IMR-90 (cell line): ENCODE data around the gene CELSR1. TPM values are rescaled to one million over a fixed set of nuclear protein-coding genes. Genes with fewer than 3 reads are reported as not detected.

ENCODE experiments used
- ATAC-seq: fragments of 200-7000 bp; cut with Tn5 transposase; 2 replicates; pipeline ENCODE4 v1.9.1; 2020; ENCODE audit warnings: low read depth, mild to moderate bottlenecking, moderate library complexity
- BruUV-seq: library from RNA; stranded (reverse); fragments of 400-500 nt; replicated peaks from 2 replicates; lab custom pipeline; 2021; lab: Mats Ljungman, UMichigan
- CTCF ChIA-PET: fragments of 300-600 bp; formaldehyde crosslinking; extraction: SDS; loops from one replicate; lab custom pipeline; 2021; ENCODE audit warnings: antibody characterized with exemption; lab: Yijun Ruan, JAX
- POLR2A ChIA-PET: fragments of 300-600 bp; sonication (Branson Sonifier 250); formaldehyde crosslinking; loops from one replicate; lab custom pipeline; 2022; ENCODE audit warnings: antibody characterized with exemption; ENCODE audit not compliant: unreplicated experiment; lab: Charles Lee
- DNase-seq: peaks from one replicate; pipeline ENCODE4 v3.0.0; 2013
- H2AFZ ChIP-seq: replicated peaks from 2 replicates; pipeline ENCODE3; 2013; ENCODE audit warnings: low read length, mild to moderate bottlenecking; ENCODE audit not compliant: poor library complexity
- H2AK5ac ChIP-seq: 2 replicates; pipeline ENCODE4 v1.6.1; 2013; ENCODE audit warnings: low read depth, low read length, inconsistent platforms
- H2AK9ac ChIP-seq: replicated peaks from 2 replicates; pipeline ENCODE3; 2013; ENCODE audit warnings: mild to moderate bottlenecking, low read depth, low read length, moderate library complexity; ENCODE audit not compliant: poor library complexity
- H2BK120ac ChIP-seq: 2 replicates; pipeline ENCODE4 v1.6.1; 2013; ENCODE audit warnings: low read depth, low read length, inconsistent platforms
- H2BK15ac ChIP-seq: 3 replicates; pipeline ENCODE4 v1.6.1; 2013; ENCODE audit warnings: low read depth, low read length, inconsistent platforms
- H2BK20ac ChIP-seq: 2 replicates; pipeline ENCODE4 v1.6.1; 2013; ENCODE audit warnings: low read depth, mild to moderate bottlenecking, inconsistent platforms, low read length, moderate library complexity
- H2BK5ac ChIP-seq: 2 replicates; pipeline ENCODE4 v1.6.1; 2013; ENCODE audit warnings: mild to moderate bottlenecking, low read depth, low read length, inconsistent platforms; ENCODE audit not compliant: poor library complexity, severe bottlenecking
- H3K14ac ChIP-seq: replicated peaks from 2 replicates; pipeline ENCODE4 v1.6.1; 2013; ENCODE audit warnings: low read depth, low read length, inconsistent platforms
- H3K18ac ChIP-seq: 2 replicates; pipeline ENCODE4 v1.6.1; 2013; ENCODE audit warnings: low read depth, low read length, control low read depth
- H3K23ac ChIP-seq: 2 replicates; pipeline ENCODE4 v1.6.1; 2013; ENCODE audit warnings: low read depth, low read length, inconsistent platforms
- H3K27ac ChIP-seq: 2 replicates; pipeline ENCODE4 v1.5.1; 2013; ENCODE audit warnings: mild to moderate bottlenecking, control low read depth, low read length; ENCODE audit not compliant: insufficient read depth
- H3K27me3 ChIP-seq: 2 replicates; pipeline ENCODE4 v1.6.1; 2013; ENCODE audit warnings: low read length; ENCODE audit not compliant: control insufficient read depth, insufficient read depth
- H3K36me3 ChIP-seq: 2 replicates; pipeline ENCODE4 v1.6.1; 2013; ENCODE audit warnings: low read length, mixed read lengths; ENCODE audit not compliant: control insufficient read depth, insufficient read depth
- H3K4ac ChIP-seq: 2 replicates; pipeline ENCODE4 v1.6.1; 2013; ENCODE audit warnings: low read depth, low read length, inconsistent platforms
- H3K4me1 ChIP-seq: 2 replicates; pipeline ENCODE4 v1.6.1; 2013; ENCODE audit warnings: low read length, mixed read lengths; ENCODE audit not compliant: control insufficient read depth, insufficient read depth
- H3K4me2 ChIP-seq: 2 replicates; pipeline ENCODE4 v1.6.1; 2013; ENCODE audit warnings: low read depth, mild to moderate bottlenecking, control low read depth, low read length, moderate library complexity
- H3K4me3 ChIP-seq: 2 replicates; pipeline ENCODE4 v1.5.1; 2013; ENCODE audit warnings: low read depth, mild to moderate bottlenecking, control low read depth, low read length, moderate library complexity; ENCODE audit not compliant: insufficient read depth
- H3K56ac ChIP-seq: 2 replicates; pipeline ENCODE4 v1.6.1; 2013; ENCODE audit warnings: low read length, inconsistent platforms; ENCODE audit not compliant: insufficient read depth; ENCODE audit errors: extremely low read depth
- H3K79me1 ChIP-seq, 2 experiments: 2 replicates each; pipeline ENCODE4 v1.6.1; 2013; ENCODE audit warnings: low read length in 2 of 2, inconsistent platforms in 1 of 2, low read depth in 1 of 2
- H3K9ac ChIP-seq: 2 replicates; pipeline ENCODE4 v1.6.1; 2013; ENCODE audit warnings: low read depth, low read length, control low read depth
- H3K9me1 ChIP-seq: 2 replicates; pipeline ENCODE4 v1.6.1; 2013; ENCODE audit warnings: low read length, inconsistent platforms; ENCODE audit not compliant: insufficient read depth
- H3K9me3 ChIP-seq: 2 replicates; pipeline ENCODE4 v1.6.1; 2013; ENCODE audit warnings: low read length; ENCODE audit not compliant: control insufficient read depth, insufficient read depth
- H4K20me1 ChIP-seq: 2 replicates; pipeline ENCODE4 v1.6.1; 2013; ENCODE audit warnings: low read length, inconsistent platforms; ENCODE audit not compliant: insufficient read depth
- H4K5ac ChIP-seq: 2 replicates; pipeline ENCODE4 v1.6.1; 2013; ENCODE audit warnings: mild to moderate bottlenecking, low read depth, low read length, control low read depth
- H4K8ac ChIP-seq, 2 experiments: 2 replicates each; pipeline ENCODE4 v1.6.1; 2013; ENCODE audit warnings: low read depth in 2 of 2, low read length in 2 of 2, control low read depth in 1 of 2, inconsistent platforms in 1 of 2
- H4K91ac ChIP-seq: 2 replicates; pipeline ENCODE4 v1.6.1; 2013; ENCODE audit warnings: low read depth, low read length, inconsistent platforms; ENCODE audit not compliant: insufficient read depth
- BHLHE40 ChIP-seq: fragments of 150-350 bp; IDR thresholded peaks from 2 replicates; pipeline ENCODE4 v1.6.1; 2016; ENCODE audit warnings: mild to moderate bottlenecking, low read depth, low read length
- CHD1 ChIP-seq: IDR thresholded peaks from 2 replicates; pipeline ENCODE4 v1.6.1; 2012; ENCODE audit warnings: low read depth, low read length, improper control_type of control experiment
- FOS ChIP-seq: fragments of 150-350 bp; IDR thresholded peaks from 2 replicates; pipeline ENCODE4 v1.6.1; 2016; ENCODE audit warnings: low read depth, low read length
- MAFK ChIP-seq: IDR thresholded peaks from 2 replicates; pipeline ENCODE4 v1.6.1; 2012; ENCODE audit warnings: low read depth, low read length, improper control_type of control experiment
- MAZ ChIP-seq: IDR thresholded peaks from 2 replicates; pipeline ENCODE4 v1.6.1; 2012; ENCODE audit warnings: low read depth, mild to moderate bottlenecking, low read length, improper control_type of control experiment, moderate library complexity, borderline replicate concordance
- MXI1 ChIP-seq: IDR thresholded peaks from 2 replicates; pipeline ENCODE4 v1.6.1; 2012; ENCODE audit warnings: low read depth, mild to moderate bottlenecking, low read length, moderate library complexity, borderline replicate concordance
- NFE2L2 ChIP-seq: fragments of 150-350 bp; IDR thresholded peaks from 2 replicates; pipeline ENCODE4 v1.6.1; 2016; ENCODE audit warnings: low read depth, mild to moderate bottlenecking, low read length
- POLR2A ChIP-seq: IDR thresholded peaks from 2 replicates; pipeline ENCODE4 v1.6.1; 2012; ENCODE audit warnings: mild to moderate bottlenecking, low read depth, low read length
- RAD21 ChIP-seq: IDR thresholded peaks from 2 replicates; pipeline ENCODE4 v1.6.1; 2012; ENCODE audit warnings: low read length, improper control_type of control experiment
- RCOR1 ChIP-seq: IDR thresholded peaks from 2 replicates; pipeline ENCODE4 v1.6.1; 2012; ENCODE audit warnings: mild to moderate bottlenecking, low read length, improper control_type of control experiment; ENCODE audit not compliant: insufficient replicate concordance
- RFX5 ChIP-seq: IDR thresholded peaks from 2 replicates; pipeline ENCODE4 v1.8.0; 2012; ENCODE audit warnings: low read depth, mild to moderate bottlenecking, low read length, moderate library complexity
- SMC3 ChIP-seq: fragments of 150-350 bp; IDR thresholded peaks from 2 replicates; pipeline ENCODE4 v1.6.1; 2016; ENCODE audit warnings: low read depth, mild to moderate bottlenecking, antibody characterized with exemption, low read length, moderate library complexity
- USF2 ChIP-seq: fragments of 150-350 bp; IDR thresholded peaks from 2 replicates; pipeline ENCODE4 v1.6.1; 2017; ENCODE audit warnings: mild to moderate bottlenecking, antibody characterized with exemption, low read length, low read depth
- WGBS, 2 experiments: methylation state at CpG; one replicate each; pipeline versions ENCODE4 v1.1.5 to v1.1.7; 2013; ENCODE audit warnings: missing lambda C conversion rate in 2 of 2; ENCODE audit not compliant: insufficient read length in 1 of 2; ENCODE audit errors: extremely low coverage in 2 of 2; 5-methylcytosine and 5-hydroxymethylcytosine counted together
- dilution Hi-C: fragments of 300-500 bp; cut with HindIII; formaldehyde crosslinking; loops from one replicate; pipeline ENCODE4 v1.14.3; 2018; ENCODE audit warnings: low sequenced_read_pairs; ENCODE audit not compliant: unreplicated experiment
- in situ Hi-C: fragments of 300-500 bp; cut with MboI; formaldehyde crosslinking; loops from 3 replicates; pipeline ENCODE4 v1.14.3; 2019; ENCODE audit warnings: low sequenced_read_pairs, inconsistent platforms, mixed read lengths
- intact Hi-C: fragments of 100-400 bp; cut with micrococcal nuclease; formaldehyde crosslinking; loops from 2 replicates; pipeline ENCODE4 v1.10.0; 2022
- polyA plus RNA-seq, 3 experiments: library from polyadenylated mRNA; depleted of rRNA; stranded (reverse); fragments of >200 nt; gene quantifications; 2 replicates each; pipeline ENCODE4 v1.2.3, GENCODE V29; 2012; ENCODE audit warnings: low replicate concordance in 1 of 3
- total RNA-seq: library from RNA; depleted of rRNA; stranded (reverse); fragments of >200 nt; gene quantifications from 2 replicates; pipeline ENCODE4 v1.2.3, GENCODE V29; 2012
- TF ChIP-seq, protein P1 (sequence below): fragments of 150-350 bp; IDR thresholded peaks from 2 replicates; pipeline ENCODE4 v1.6.1; 2016; ENCODE audit warnings: low read depth, mild to moderate bottlenecking, low read length, moderate library complexity, borderline replicate concordance

The CELSR1 gene
- total and polyA plus RNA-seq, 2 of the 4 experiments (the other 2 are of a cell fraction) = 0.36 to 0.82 TPM

GRCh38 chr22:46484861-46485595 is 52.4 kb downstream of the CELSR1 start:
- CTCF ChIA-PET = interaction anchor here (0.6 kb wide), 1 partner anchor 15 kb away, joined by 3 read pairs; no protein-coding TSS in a partner anchor
- H3K4me3 ChIP-seq = no peak overlapping the region
- H3K4ac ChIP-seq = no peak overlapping the region
- intact Hi-C loops = no loop called here
- peaks cover 12% of the 10 kb centered on the region for H3K27me3 ChIP-seq
- no peak overlapping the region for H2BK20ac ChIP-seq
- no peak overlapping the region for H4K5ac ChIP-seq
- no peak overlapping the region for H2BK5ac ChIP-seq
- H3K79me1 ChIP-seq = no peaks in the 10 kb centered on the region
- H2AK9ac ChIP-seq = no peak overlapping the region
- H3K9me1 ChIP-seq = no peaks in the 10 kb centered on the region
- H3K9ac ChIP-seq = no peak overlapping the region
- no peak overlapping the region for H4K91ac ChIP-seq
- H2BK120ac ChIP-seq = no peak overlapping the region
- in situ Hi-C loops = no loop called here
- POLR2A ChIA-PET = no interaction called here
- H3K36me3 ChIP-seq = no peaks in the 10 kb centered on the region
- 6% methylated on average over 2 of the region's 15 CpGs; no CpG with 5 or more reads in 1 of the 2 experiments for WGBS, 2 experiments
- BruUV-seq = no TSS peak
- H4K8ac ChIP-seq = no peak overlapping the region
- H3K4me1 ChIP-seq = peaks cover 3% of the 10 kb centered on the region; the same call in 1 of the 2 replicates
- DNase-seq = peak; percentile 61
- no peak overlapping the region for H3K23ac ChIP-seq
- no peak overlapping the region for H2BK15ac ChIP-seq
- no peak overlapping the region for H3K56ac ChIP-seq
- dilution Hi-C loops = no loop called here
- H4K20me1 ChIP-seq = no peaks in the 10 kb centered on the region
- H3K27ac ChIP-seq = no peak overlapping the region
- no peak overlapping the region for H3K18ac ChIP-seq
- H3K9me3 ChIP-seq = no peaks in the 10 kb centered on the region
- H3K4me2 ChIP-seq = no peak overlapping the region
- no peak overlapping the region for H3K14ac ChIP-seq
- TF ChIP-seq MXI1 (no peak), RFX5 (no peak), SMC3 (no peak), MAFK (no peak), BHLHE40 (no peak), NFE2L2 (no peak), RAD21 (no peak), USF2 (no peak), CHD1 (no peak), POLR2A (no peak), RCOR1 (no peak), MAZ (no peak), FOS (no peak)
- TF ChIP-seq, protein P1, sequence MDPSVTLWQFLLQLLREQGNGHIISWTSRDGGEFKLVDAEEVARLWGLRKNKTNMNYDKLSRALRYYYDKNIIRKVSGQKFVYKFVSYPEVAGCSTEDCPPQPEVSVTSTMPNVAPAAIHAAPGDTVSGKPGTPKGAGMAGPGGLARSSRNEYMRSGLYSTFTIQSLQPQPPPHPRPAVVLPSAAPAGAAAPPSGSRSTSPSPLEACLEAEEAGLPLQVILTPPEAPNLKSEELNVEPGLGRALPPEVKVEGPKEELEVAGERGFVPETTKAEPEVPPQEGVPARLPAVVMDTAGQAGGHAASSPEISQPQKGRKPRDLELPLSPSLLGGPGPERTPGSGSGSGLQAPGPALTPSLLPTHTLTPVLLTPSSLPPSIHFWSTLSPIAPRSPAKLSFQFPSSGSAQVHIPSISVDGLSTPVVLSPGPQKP = no peak
- no peak for ATAC-seq
- no peak overlapping the region for H2AK5ac ChIP-seq
- no peak overlapping the region for H2AFZ ChIP-seq
